SK-N-SH treated with all-trans-retinoic acid at 6 μM for 48 hours (cell line): Measurements from ENCODE around the gene CKMT2.

ENCODE experiments used
- ARNTL ChIP-seq: fragments of 450-650 bp; formaldehyde crosslinking; IDR thresholded peaks from 2 replicates; pipeline ENCODE4 v1.5.0; 2020; ENCODE audit warnings: low read depth, mild to moderate bottlenecking, moderate library complexity, borderline replicate concordance
- CSDC2 ChIP-seq: fragments of 250-450 bp; sonication (Bioruptor Pico); IDR thresholded peaks from 2 replicates; pipeline ENCODE4 v1.5.0; 2020; ENCODE audit warnings: mild to moderate bottlenecking, moderate library complexity
- ESRRG ChIP-seq: fragments of 250-450 bp; sonication (Bioruptor Pico); IDR thresholded peaks from 2 replicates; pipeline ENCODE4 v1.6.1; 2021; ENCODE audit warnings: mild to moderate bottlenecking
- PPARA ChIP-seq: fragments of 250-450 bp; sonication (Bioruptor Pico); IDR thresholded peaks from 2 replicates; pipeline ENCODE4 v1.5.0; 2020; ENCODE audit warnings: mild to moderate bottlenecking, borderline replicate concordance
- RARB ChIP-seq: fragments of 250-450 bp; sonication (Bioruptor Pico); IDR thresholded peaks from 2 replicates; pipeline ENCODE4 v1.8.0; 2021; ENCODE audit warnings: mild to moderate bottlenecking, moderate library complexity
- ZNF565 ChIP-seq: fragments of 450-650 bp; formaldehyde crosslinking; conservative IDR thresholded peaks from 2 replicates; pipeline ENCODE4 v1.5.0; 2020; ENCODE audit warnings: low read depth, mild to moderate bottlenecking, moderate library complexity
- ZNF8 ChIP-seq: fragments of 450-650 bp; formaldehyde crosslinking; IDR thresholded peaks from 2 replicates; pipeline ENCODE4 v1.5.0; 2020; ENCODE audit warnings: mild to moderate bottlenecking, moderate library complexity
- TF ChIP-seq, protein P1 (sequence below): fragments of 250-450 bp; sonication (Bioruptor Pico); IDR thresholded peaks from 2 replicates; pipeline ENCODE4 v1.5.1; 2020; ENCODE audit warnings: low read depth, mild to moderate bottlenecking, moderate library complexity
- TF ChIP-seq, protein P2 (sequence below): fragments of 250-450 bp; sonication (Bioruptor Pico); IDR thresholded peaks from 2 replicates; pipeline ENCODE4 v1.8.0; 2021; ENCODE audit warnings: low read depth, mild to moderate bottlenecking, moderate library complexity, borderline replicate concordance
- TF ChIP-seq, protein P3 (sequence below): fragments of 250-450 bp; sonication (Bioruptor Pico); IDR thresholded peaks from 2 replicates; pipeline ENCODE4 v1.5.0; 2020; ENCODE audit warnings: mild to moderate bottlenecking, moderate library complexity
- TF ChIP-seq, protein P4 (sequence below): fragments of 250-450 bp; sonication (Bioruptor Pico); IDR thresholded peaks from 2 replicates; pipeline ENCODE4 v1.8.0; 2020; ENCODE audit warnings: mild to moderate bottlenecking, moderate library complexity, borderline replicate concordance

DNA sequence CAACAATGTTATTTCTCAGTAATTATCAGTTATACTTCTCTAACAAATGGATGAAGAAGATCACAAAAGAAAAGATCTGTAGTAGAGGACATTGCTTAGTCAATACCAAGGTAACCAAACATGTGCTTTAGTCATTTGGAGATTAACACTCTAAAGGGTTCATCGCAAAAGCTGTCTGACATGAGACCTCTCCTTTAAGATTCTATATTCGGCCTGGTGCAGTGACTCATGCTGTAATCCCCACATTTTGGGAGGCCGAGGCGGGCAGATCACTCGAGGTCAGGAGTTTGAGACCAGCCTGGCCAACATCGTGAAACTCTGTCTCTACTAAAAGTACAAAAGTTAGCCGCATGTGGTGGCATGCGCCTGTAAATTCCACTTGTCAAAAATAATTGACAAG, 18.3 kb upstream of the CKMT2 start:
- TF ChIP-seq, protein P1, sequence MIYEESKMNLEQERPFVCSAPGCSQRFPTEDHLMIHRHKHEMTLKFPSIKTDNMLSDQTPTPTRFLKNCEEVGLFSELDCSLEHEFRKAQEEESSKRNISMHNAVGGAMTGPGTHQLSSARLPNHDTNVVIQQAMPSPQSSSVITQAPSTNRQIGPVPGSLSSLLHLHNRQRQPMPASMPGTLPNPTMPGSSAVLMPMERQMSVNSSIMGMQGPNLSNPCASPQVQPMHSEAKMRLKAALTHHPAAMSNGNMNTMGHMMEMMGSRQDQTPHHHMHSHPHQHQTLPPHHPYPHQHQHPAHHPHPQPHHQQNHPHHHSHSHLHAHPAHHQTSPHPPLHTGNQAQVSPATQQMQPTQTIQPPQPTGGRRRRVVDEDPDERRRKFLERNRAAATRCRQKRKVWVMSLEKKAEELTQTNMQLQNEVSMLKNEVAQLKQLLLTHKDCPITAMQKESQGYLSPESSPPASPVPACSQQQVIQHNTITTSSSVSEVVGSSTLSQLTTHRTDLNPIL (CRISPR knock-in tag): no peak
- no peak for TF ChIP-seq RARB (CRISPR knock-in tag)
- TF ChIP-seq, protein P2, sequence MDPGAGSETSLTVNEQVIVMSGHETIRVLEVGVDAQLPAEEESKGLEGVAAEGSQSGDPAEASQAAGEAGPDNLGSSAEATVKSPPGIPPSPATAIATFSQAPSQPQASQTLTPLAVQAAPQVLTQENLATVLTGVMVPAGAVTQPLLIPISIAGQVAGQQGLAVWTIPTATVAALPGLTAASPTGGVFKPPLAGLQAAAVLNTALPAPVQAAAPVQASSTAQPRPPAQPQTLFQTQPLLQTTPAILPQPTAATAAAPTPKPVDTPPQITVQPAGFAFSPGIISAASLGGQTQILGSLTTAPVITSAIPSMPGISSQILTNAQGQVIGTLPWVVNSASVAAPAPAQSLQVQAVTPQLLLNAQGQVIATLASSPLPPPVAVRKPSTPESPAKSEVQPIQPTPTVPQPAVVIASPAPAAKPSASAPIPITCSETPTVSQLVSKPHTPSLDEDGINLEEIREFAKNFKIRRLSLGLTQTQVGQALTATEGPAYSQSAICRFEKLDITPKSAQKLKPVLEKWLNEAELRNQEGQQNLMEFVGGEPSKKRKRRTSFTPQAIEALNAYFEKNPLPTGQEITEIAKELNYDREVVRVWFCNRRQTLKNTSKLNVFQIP (CRISPR knock-in tag): no peak
- TF ChIP-seq, protein P3, sequence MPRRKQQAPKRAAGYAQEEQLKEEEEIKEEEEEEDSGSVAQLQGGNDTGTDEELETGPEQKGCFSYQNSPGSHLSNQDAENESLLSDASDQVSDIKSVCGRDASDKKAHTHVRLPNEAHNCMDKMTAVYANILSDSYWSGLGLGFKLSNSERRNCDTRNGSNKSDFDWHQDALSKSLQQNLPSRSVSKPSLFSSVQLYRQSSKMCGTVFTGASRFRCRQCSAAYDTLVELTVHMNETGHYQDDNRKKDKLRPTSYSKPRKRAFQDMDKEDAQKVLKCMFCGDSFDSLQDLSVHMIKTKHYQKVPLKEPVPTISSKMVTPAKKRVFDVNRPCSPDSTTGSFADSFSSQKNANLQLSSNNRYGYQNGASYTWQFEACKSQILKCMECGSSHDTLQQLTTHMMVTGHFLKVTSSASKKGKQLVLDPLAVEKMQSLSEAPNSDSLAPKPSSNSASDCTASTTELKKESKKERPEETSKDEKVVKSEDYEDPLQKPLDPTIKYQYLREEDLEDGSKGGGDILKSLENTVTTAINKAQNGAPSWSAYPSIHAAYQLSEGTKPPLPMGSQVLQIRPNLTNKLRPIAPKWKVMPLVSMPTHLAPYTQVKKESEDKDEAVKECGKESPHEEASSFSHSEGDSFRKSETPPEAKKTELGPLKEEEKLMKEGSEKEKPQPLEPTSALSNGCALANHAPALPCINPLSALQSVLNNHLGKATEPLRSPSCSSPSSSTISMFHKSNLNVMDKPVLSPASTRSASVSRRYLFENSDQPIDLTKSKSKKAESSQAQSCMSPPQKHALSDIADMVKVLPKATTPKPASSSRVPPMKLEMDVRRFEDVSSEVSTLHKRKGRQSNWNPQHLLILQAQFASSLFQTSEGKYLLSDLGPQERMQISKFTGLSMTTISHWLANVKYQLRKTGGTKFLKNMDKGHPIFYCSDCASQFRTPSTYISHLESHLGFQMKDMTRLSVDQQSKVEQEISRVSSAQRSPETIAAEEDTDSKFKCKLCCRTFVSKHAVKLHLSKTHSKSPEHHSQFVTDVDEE (CRISPR knock-in tag): no peak
- TF ChIP-seq, protein P4, sequence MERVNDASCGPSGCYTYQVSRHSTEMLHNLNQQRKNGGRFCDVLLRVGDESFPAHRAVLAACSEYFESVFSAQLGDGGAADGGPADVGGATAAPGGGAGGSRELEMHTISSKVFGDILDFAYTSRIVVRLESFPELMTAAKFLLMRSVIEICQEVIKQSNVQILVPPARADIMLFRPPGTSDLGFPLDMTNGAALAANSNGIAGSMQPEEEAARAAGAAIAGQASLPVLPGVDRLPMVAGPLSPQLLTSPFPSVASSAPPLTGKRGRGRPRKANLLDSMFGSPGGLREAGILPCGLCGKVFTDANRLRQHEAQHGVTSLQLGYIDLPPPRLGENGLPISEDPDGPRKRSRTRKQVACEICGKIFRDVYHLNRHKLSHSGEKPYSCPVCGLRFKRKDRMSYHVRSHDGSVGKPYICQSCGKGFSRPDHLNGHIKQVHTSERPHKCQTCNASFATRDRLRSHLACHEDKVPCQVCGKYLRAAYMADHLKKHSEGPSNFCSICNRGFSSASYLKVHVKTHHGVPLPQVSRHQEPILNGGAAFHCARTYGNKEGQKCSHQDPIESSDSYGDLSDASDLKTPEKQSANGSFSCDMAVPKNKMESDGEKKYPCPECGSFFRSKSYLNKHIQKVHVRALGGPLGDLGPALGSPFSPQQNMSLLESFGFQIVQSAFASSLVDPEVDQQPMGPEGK (CRISPR knock-in tag): no peak
- no peak for TF ChIP-seq CSDC2
- TF ChIP-seq ESRRG (CRISPR knock-in tag): no peak
- no peak for TF ChIP-seq ARNTL (CRISPR knock-in tag)
- TF ChIP-seq ZNF565: no peak
- TF ChIP-seq PPARA: no peak
- no peak for TF ChIP-seq ZNF8 (CRISPR knock-in tag)
